ENCODE data around the gene CRYGA. TPM values are rescaled to one million over a fixed set of nuclear protein-coding genes. Genes with fewer than 3 reads are reported as not detected.

Gene CRYGA
- not detected for total RNA-seq

DNA sequence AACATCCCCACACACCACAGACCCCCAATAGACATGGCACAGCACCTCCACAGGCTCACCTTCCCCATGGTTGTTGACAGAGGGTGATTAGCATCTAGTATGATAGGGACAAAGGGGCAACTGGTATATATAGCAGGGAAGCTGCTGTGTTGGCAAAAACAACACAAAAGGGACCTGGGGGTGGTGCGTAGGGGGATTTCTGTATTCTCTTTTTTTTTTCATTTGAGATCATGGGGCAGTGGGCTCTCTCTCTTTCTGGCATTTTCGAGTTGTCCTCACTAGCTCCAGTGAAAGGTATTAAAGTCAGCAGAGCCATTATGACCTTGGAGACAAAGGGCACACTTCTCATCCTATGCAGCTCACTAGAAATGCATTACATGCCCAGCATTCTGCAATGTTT is at the start of gene CRYGA:
TSS of gene CRYGA (minus strand) at position 101 of the 400 bp plus-strand sequence. CDS start at position 68, 33 bp downstream.
- Histone ChIP-seq H3K27ac (no peak within 1 kb of the TSS), H3K9me3 (no peaks in the 10 kb centered on the region), H3K36me3 (no peaks in the 10 kb centered on the region), H3K4me1 (no peaks in the 10 kb centered on the region), H3K27me3 (peaks cover 0 to 28% (median 0%) of the 10 kb centered on the region in 4 donors), H3K4me3 (no peak within 1 kb of the TSS)
- WGBS, 2 donors, result 70 to 79% methylated on average over 2 of the region's 2 CpGs
- TF ChIP-seq CTCF (IDR thresholded peaks at IDR 0.05), result no peak
- no peak for TF ChIP-seq POLR2A (IDR thresholded peaks at IDR 0.05)
- DNase-seq, result no peak
- intact Hi-C loops (cut with DNase I), result no loop called here

GRCh38 chr2:208210688-208211451 is 47.5 kb upstream of the CRYGA start:
- DNase-seq, result no peak
- Histone ChIP-seq H3K36me3 (no peaks in the 10 kb centered on the region), H3K4me1 (no peaks in the 10 kb centered on the region), H3K9me3 (no peaks in the 10 kb centered on the region), H3K27ac (no peak overlapping the region), H3K27me3 (no peaks in the 10 kb centered on the region), H3K4me3 (no peak overlapping the region)
- intact Hi-C loops (cut with DNase I), result no loop called here
- TF ChIP-seq POLR2A (IDR thresholded peaks at IDR 0.05), result no peak
- no peak for TF ChIP-seq CTCF (IDR thresholded peaks at IDR 0.05)
- 77 to 80% methylated on average over 5 to 9 of the region's 9 CpGs for WGBS, 2 donors

GRCh38 chr2:208208335-208209085 is 45.1 kb upstream of the CRYGA start:
- DNase-seq, result no peak
- Histone ChIP-seq H3K4me3 (no peak overlapping the region), H3K9me3 (no peaks in the 10 kb centered on the region), H3K27me3 (no peaks in the 10 kb centered on the region), H3K4me1 (no peaks in the 10 kb centered on the region), H3K36me3 (no peaks in the 10 kb centered on the region), H3K27ac (no peak overlapping the region)
- TF ChIP-seq POLR2A (IDR thresholded peaks at IDR 0.05), result no peak
- TF ChIP-seq CTCF (IDR thresholded peaks at IDR 0.05), result no peak
- 83 to 92% methylated on average over 9 of the region's 9 CpGs for WGBS, 2 donors
- intact Hi-C loops (cut with DNase I), result no loop called here

- TF ChIP-seq POLR2A (IDR thresholded peaks at IDR 0.05) (no peak), CTCF (IDR thresholded peaks at IDR 0.05) (no peak)
- intact Hi-C loops (cut with DNase I), result no loop called here
- Histone ChIP-seq H3K9me3 (no peaks in the 10 kb centered on the region), H3K4me1 (no peaks in the 10 kb centered on the region), H3K36me3 (no peaks in the 10 kb centered on the region), H3K27ac (no peak overlapping the region), H3K4me3 (no peak overlapping the region), H3K27me3 (no peaks in the 10 kb centered on the region)
- WGBS, 2 donors, result 72 to 78% methylated on average over 3 of the region's 3 CpGs
- DNase-seq, result no peak
Observed at GRCh38 chr2:208207769-208208168, 44.4 kb upstream of the CRYGA start.

DNA sequence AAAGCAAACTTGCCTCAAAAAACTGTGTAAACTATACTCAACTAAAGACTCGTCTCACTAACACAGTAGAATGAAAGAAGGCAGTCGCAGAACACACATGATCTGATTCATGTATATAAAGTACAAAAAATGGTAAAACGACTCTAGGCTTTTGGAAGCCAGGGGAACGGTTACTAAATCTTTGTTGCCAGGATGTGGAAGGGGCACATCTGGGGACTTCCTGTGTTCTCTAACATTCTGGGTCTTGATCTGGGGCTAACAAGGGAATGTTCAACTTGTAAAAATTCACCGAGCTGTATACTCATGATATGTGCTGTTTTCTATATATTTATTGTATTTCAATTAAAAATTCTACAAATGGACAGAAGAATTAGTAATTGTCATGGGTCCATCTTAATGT is 40.8 kb upstream of the CRYGA start:
- WGBS, 2 donors, result 47 to 66% methylated on average over 5 of the region's 5 CpGs
- DNase-seq, result no peak
- Histone ChIP-seq H3K27me3 (peaks cover 0 to 3% (median 0%) of the 10 kb centered on the region in 4 donors), H3K36me3 (no peaks in the 10 kb centered on the region), H3K9me3 (no peaks in the 10 kb centered on the region), H3K4me1 (no peaks in the 10 kb centered on the region), H3K27ac (no peak overlapping the region), H3K4me3 (no peak overlapping the region)
- intact Hi-C loops (cut with DNase I), result no loop called here
- TF ChIP-seq POLR2A (IDR thresholded peaks at IDR 0.05), result no peak
- TF ChIP-seq CTCF (IDR thresholded peaks at IDR 0.05), result no peak

All from esophagus squamous epithelium (tissue), 5 donors.